Kidney glomerular epithelial cell (primary cell): ENCODE results near the gene TTBK1.

Experiments used
- DNase-seq: peaks from one replicate; lab custom pipeline; 2025; lab: John Stamatoyannopoulos, UW

The TTBK1 gene

DNA sequence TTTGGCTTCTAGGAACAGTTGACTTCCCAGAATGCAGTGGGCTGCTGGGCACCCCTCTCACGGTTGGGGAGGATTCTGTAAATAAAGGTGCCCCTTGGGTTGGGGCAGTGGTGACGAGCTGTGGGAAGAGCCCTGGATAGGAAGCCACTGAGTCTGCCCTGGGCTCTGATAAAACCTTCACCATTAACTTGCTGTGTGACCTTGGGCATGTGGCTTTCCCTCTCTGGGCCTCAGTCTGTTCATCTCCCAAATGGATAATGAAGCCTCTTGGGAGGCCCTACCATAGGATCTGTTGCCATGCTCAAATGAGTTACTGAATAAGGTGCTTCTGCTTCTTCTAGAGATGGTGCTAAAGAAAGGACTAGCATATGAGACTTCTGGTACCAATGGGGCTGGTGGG lies 61.6 kb downstream of the TTBK1 start:
- DNase-seq = no peak

DNA sequence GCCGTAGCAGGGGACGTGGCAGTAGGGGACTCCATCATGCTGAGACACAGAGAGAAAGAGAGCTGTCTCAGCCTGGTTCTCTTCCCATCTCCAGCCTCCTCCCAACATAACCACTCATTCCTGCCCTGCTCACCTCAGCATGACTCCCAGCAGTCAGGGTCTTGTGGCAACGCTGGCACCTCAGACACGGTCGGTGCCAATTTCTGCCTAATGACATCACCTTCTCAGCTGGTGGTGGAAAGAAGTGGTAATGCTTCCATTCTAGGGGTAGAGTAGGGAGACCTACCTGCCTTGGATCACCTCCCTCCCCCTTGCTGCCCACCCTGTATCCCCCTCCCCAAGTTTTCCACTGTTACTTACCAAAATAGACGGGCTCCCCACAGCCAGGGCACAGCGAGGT lies 62.8 kb downstream of the TTBK1 start:
- DNase-seq = no peak

DNA sequence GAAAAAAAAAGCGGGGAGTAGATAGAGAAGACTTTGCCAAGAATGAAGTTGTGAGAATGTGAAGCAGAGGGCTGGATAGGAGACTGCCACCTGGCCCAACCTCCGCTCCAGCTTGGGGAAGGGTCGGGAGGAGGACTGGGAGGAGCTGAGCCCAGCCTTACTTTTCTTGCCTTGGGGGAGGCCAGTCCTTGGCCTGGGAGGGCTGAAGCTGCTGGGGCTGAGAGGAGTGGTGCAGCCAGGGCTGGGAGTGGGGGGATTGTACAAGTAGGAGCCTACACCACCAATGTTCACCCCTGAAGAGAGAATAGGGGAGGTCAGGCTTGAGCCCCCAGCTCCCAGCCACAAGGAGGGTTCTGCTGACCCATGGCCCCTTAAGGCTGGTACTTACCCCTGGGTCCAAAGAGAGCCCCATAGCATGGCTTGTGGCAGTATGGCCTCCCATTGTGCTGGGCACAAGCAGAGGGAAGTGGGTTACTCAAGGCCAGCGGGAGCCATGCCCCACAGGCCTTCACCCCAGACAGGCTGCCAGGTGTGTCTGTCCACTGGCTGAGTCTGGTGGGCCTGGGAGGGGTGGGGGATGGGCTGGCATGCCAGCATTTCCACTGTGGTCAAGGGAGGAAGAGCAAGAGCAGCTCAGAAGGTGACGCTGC lies 64.3 kb downstream of the TTBK1 start:
- DNase-seq = no peak

DNA sequence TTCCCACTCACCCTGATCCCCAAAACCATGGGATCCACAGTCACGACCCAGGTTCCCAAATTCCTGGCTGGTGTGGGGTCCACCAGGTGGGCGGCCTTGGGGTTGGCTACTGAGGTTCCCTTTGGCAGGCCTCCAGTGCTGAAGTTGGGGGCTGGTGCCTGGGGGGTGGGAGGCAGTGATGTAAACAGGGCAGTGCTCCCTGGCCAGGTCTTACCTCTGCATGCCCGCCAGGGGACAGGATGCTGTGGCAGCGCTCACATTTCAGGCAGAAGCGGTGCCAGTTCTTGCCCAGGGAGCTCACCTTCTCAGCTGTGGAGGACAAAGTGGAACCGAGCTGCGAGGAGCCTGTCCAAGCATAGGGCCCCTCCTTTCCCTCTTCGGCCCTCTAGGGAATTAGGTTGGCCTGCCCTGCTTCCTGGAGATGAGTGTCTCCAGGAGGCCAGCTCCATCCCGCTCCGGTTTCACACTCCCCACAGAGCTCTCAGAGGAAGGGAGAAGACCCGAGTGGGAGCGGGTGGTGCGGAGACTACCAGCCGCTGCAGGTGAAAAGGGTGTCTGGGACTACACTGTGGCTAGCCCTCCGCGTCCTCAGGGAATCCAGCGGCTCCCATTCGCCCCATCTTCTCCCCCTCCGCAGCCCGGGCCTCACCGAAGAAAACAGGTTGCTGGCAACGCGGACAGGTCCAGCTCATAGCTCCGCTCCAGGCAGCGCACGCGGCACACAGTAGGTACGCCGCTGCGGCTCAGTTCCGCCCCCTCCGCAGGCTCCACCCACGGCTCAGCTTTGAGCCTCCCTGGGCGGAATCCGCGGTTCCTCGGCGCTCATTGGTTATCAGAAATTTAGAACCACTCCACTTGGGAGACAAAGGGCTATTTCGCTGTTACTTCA lies 65.1 kb downstream of the TTBK1 start, which contains the start of gene CRIP3:
Gene CRIP3 (minus strand): TSS at position 726 of the 889 bp plus-strand sequence. CDS start 34 bp downstream, at position 692.
- no peak for DNase-seq

DNA sequence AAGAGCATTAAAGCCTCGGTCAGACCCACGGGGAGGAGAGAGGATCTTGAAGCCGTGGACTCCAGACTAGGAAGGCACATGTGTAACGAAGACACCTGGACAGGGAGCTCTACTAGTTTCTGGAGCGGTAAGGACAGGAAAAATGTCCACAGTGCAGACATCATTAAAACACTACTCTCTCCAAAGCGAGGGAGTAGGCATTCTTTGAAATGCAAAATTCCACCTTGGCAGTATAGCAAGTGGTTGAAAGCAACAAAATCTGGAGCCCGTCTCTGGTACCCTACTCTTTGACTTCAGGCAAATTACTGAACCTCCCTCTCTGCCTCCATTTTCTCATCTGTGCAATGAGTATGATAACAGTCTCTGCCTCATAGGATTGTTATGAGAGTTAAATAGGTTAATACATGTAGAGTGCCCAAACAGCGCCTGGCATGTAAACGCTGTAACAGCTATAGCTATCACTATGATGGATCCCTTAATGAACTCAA lies 65.8 kb downstream of the TTBK1 start:
- no peak for DNase-seq

DNA sequence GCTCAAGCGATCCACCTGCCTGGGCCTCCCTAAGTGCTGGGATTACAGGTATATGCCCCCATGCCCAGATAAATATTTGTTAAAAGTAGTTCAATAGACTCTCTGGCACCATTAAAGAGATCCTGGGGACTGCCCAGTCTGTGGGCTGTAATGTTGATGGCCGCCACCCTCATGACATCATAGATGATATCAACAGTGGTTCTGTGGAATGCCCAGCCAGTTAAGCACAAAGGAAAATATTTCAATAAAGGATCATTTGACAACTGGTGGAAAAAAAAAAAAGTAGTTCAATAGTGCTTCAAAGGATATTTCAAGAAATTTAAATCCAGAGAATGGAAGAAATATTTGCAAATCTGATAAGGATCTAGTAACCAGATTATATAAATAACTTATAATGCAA lies 66.9 kb downstream of the TTBK1 start:
- no peak for DNase-seq

DNA sequence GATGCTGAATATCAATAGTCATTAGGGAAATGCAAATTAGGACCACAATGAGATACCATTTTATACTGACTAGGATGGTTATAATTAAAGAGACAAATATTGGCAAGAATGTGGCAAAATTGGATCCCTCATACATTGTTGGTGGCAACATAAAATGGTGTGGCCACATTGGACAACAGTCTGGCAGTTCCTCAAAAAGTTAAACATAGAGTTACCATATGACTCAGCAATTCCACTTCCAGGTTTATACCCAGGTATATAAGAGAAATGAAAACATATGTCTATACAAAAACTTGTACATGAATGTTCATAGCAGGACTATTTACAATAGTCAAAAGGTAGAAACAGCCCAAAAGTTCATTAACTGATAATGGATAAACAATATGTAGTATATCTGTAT lies 67.3 kb downstream of the TTBK1 start:
- no peak for DNase-seq

DNA sequence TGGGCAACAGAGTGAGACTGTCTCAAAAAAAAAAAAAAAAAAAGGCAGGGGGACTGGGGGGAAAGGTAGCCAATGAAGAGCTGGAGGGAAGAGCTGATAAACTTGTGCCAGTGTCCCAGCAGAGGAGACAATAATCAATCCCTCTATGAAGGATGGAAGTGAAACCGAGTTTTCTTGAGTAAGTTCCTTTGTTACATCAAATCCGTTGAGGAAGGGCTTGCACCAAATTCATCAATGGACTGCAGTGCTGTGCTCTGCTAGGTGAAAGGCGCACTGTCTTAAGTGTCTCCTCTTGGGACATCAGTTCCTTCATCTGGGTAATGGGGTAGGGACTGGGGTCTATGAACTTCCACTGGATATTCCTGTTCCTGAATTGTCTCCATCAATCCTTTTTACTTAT lies 68.4 kb downstream of the TTBK1 start:
- DNase-seq = no peak

DNA sequence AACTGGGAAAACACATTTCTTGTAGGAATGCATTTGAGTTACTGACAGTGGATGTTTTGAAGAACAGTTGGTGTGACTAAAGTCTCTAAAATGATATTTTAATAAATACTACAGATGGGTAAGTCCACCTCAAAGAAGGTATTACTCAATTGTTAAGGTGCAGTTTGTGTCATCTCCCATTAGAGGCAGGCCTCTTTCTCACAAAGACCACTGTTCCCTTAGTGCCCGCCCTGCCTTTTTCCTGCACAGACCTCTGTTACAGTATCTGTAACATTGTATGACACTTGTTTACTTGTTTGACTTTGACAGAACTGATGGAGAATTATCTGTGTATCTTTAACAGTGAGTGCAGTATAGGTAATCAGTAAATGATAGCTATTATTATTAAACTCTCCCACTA lies 70.5 kb downstream of the TTBK1 start:
- no peak for DNase-seq

DNA sequence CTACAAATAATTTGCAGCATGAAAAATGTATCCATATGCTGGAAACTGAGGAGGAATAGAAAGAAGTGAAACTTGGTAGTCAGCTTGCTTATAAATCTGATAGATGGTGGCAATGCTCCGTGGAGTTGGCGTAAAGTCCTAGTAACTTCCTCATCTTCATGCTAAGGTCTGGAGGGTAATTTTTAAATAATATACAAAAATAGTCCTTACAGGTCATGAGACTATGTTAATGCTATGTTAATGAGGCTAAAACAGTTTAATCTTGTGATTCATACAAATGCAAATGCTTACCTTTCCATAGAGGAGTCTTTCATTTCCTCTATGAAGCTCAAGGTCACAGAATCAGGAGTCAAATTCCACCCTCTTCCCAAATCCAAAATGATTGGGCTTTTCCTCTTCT lies 74.7 kb downstream of the TTBK1 start:
- no peak for DNase-seq

DNA sequence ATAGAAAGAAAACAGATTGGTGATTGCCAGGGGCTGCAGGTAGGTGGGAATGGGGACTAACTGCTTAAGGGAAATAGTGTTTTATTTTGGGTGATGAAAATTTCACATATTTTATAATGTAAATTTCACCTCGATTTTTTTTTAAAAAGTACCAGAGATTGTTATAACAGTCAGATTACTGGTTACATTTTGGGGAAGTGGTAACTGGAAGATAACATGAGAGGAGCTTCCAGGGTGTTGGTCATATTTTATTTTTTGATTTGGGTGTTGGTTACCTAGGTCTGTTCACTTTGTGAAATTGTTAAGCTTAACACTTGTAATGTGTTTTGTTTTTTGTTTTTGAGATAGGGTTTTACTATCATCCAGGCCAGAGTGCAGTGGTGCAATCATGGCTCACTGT lies 82.6 kb downstream of the TTBK1 start:
- DNase-seq = no peak

DNA sequence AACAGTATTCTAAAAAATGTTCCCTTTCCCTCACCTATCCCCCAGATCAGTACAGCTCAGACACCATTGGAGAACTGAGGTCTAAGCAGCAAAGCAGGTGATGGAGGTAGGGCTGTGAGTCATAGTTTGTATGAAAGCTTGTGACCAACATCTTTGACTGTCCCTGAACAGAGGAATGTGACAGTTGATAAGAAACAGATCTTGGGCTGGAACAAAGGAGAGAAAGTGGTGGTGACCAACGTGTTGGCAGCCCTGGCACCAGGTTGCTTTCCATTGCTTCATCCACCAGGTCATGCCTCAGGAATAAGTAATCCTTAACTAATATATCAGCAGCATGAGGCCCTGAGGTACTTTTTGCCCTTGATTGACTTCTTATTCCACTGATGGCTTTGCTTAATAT lies 85.2 kb downstream of the TTBK1 start:
- no peak for DNase-seq

DNA sequence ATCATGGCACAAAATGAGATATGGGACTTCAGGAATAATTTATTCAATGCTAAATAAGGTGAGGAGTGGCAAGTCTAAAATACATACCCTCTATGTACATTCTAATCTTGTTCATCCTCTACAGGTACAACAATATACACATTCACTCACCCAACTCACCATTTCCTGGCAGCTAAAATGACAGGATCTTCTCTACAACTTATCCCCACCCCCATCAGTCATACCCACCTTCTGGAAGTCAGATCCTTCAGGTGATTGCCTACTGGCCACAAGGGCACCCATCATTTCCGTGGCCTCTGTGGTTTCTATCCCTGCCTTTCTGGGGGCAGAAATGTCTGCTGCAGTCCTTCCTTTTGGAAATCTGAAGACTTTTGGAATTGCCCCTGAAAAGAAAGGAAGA lies 88.2 kb downstream of the TTBK1 start:
- no peak for DNase-seq

DNA sequence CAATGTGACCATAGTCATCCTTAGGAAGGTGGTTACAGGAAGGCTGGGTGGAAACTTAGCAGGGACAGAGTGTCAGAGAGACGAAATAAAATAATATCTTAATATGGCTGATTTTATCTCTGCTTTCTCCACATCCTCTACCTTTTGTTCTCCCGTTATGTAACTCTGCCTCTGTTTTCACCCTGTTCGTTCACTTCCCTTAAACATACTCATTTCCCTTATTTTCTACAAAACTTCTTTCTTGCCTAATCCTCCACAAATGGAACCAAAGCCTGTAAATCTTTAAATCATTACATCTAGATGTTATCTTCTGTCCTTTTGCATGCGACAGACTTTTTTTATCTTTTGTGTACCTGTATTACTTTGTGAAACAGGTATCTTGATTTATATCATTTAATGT lies 88.6 kb downstream of the TTBK1 start:
- DNase-seq = no peak

DNA sequence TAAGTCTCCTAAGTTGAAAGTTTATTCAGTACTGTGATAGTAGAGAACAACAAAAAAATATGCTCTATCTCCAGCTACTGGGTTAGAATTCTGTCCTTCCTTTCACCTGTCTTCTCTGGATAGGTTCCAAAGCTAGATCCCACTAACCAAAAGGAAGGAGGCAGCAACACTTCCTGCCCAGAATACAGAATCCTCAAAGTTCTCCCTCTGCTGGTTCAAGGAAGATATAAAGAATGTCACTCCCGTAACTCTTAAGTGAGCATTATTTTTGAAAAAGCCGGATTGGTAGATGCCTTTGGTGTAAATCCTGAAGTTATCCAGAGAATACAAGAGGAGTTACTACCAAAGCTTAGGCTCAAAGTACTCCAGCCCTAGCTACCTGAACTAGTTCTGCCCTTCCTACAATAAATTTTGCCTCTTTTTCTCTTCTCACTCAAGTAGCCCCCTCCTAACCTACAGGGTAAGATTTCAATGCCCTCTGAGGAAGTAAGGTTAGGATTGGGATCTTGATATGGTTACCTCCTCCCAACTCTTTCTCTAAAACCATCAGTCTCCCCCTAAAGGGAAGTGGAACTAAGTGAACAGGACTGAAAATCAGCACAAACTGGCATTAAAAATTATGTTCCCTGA lies 91.3 kb downstream of the TTBK1 start:
- DNase-seq = peak; percentile 61

DNA sequence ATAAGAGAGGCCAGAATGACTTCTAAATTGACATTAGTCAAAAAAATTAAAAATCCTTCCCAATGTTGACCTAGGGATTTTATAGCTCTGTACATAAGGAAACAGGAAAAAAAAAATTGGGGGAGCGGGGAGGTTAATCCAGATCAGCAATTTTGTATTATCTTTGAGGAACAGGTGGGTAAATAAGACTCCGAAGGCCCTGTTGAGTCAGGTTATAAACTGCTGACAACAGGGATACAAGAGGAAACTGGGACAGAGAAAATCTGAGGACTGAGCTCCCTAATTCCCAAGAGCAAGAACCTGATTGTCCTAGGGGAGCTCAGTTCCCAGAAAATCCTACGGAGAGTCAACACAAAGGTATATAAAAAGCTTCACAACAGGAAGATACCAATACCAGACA lies 92.2 kb downstream of the TTBK1 start:
- DNase-seq = no peak

DNA sequence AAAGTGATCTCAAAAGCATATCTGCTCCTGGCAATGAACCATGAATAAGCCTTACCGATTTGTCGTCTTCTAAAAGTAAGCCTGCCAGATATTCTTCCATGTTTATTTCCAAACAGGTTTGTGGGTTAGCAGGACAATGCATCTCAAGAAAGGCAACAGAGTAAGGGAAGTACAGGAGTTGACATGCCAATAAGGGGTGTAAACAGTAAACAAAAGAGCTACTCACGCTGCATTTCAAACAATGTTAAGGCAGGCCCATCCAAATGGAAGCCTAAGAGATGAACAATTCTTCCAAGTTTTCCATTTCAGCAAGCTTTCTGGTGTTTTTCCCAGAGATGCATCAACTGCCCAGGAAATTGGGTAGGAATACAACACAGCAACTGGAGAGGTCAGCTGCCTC lies 93.1 kb downstream of the TTBK1 start:
- DNase-seq = no peak
